GM18951 (cell line): ENCODE measurements around the gene PCDH15.

Source experiments
- POLR2A ChIP-seq: IDR thresholded peaks from 4 replicates; pipeline ENCODE4 v1.6.1; 2011; ENCODE audit warnings: mild to moderate bottlenecking; ENCODE audit not compliant: insufficient read length, insufficient read depth; ENCODE audit errors: extremely low read depth
- in situ Hi-C: fragments of 300-500 bp; cut with MboI; formaldehyde crosslinking; loops from one replicate; pipeline ENCODE4 v1.12.0; 2022; ENCODE audit warnings: low sequenced_read_pairs, mixed read lengths, inconsistent platforms; ENCODE audit not compliant: unreplicated experiment

Gene PCDH15

GRCh38 chr10:54772468-54773122 lies 28.4 kb downstream of the PCDH15 start:
- in situ Hi-C loops, result no loop called here
- no peak for TF ChIP-seq POLR2A

DNA sequence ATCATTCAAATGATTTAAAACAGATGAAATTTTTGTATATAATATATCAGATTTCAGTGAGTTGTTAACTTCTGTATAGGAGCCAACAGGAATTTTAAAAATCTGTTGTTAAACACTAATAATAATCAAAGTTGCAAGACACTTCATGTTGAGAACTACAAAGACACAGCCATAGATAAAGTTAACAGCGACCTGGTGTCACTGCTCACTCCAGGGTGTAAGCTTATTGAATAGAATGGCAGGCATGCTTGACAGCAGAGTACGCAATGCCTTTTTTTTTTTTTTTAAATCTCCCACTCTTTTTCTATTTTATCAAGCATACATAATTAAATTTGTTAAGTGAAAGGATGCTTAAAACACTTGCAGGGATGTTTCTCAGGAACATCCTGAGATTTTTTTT lies 32.0 kb downstream of the PCDH15 start:
- in situ Hi-C loops, result no loop called here
- no peak for TF ChIP-seq POLR2A

GRCh38 chr10:54758791-54759190 lies 42.2 kb downstream of the PCDH15 start:
- TF ChIP-seq POLR2A, result no peak
- in situ Hi-C loops, result no loop called here

- in situ Hi-C loops, result no loop called here
These were observed 51.4 kb downstream of the PCDH15 start for GRCh38 chr10:54749623-54750022.

GRCh38 chr10:54745436-54745835 lies 55.6 kb downstream of the PCDH15 start:
- TF ChIP-seq POLR2A, result no peak
- in situ Hi-C loops, result no loop called here

More at GRCh38 chr10:54749623-54750022, 51.4 kb downstream of the PCDH15 start:
- TF ChIP-seq POLR2A, result no peak

DNA sequence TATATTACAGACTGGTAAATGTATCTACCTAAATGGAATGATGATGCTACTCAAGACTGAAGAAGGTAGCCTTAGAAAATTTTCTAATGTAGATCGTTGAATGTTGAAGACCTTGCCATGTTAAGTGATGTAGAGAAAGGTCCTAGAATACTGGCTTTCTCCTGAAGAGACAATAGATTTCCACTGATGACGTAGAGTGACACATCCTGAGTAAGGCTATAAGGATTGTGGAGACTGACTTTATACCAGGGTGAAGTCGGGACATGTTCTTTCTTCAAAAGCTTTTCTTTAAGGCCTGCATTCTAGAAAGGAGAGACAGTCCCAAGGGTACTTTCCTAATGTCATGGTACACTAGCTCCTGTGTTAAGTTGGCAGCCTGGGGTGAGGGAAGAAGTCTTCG lies 58.6 kb downstream of the PCDH15 start:
- no peak for TF ChIP-seq POLR2A
- in situ Hi-C loops, result no loop called here

DNA sequence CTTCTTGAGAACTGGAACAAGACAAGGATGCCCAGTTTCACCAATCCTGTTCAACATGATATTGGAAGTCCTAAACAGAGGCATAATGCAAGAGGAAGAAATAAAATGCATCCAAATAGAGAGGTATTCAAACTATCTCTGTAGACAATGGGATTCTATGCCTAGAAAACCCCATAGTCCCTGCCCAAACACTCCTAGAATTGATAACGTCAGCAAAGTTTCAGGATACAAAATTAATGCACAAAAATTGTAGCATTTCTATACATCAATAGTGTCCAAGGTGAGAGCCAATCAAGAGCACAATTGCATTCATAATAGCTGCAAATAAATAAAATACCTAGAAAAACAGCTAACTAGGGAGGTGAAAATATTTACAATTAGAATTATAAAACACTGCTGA lies 72.5 kb downstream of the PCDH15 start:
- in situ Hi-C loops, result no loop called here
- TF ChIP-seq POLR2A, result no peak

DNA sequence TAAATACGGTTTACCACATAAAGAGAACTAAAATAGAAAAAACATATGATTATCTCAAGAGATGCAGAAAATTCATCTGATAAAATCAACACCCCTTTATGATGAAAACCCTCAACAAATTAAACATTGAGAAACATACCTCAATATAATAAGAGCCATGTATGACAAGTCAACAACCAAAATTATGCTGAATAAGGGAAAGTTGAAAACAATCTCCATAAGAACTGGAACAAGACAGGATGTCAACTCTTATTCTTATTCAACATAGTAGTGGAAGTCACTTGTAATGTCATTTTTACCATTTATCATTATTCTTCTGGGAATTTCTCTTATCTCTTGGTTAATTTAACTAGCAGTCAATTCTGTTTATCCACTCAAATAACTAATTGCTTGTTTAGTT lies 79.0 kb downstream of the PCDH15 start:
- in situ Hi-C loops, result no loop called here
- no peak for TF ChIP-seq POLR2A

DNA sequence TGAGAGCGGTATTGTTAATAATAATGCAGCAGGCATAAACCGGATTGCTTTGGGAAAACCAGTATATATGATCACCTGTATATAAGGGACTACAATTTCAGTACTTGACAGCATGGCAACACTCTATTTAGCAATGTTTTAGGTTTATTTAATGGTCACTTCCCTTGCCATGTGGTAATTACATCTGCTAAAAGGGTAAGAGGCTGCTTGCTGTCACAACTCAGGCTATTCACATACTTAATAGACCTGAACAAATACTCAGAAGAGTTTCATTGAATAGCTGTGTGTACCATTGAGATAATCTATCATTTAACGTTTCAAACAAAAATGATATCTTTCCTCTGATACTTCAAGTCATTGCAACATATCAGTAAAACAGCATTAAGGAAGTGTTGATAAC lies 90.1 kb downstream of the PCDH15 start:
- in situ Hi-C loops, result no loop called here
- TF ChIP-seq POLR2A, result no peak

- TF ChIP-seq POLR2A, result no peak
- in situ Hi-C loops, result no loop called here
These were observed 92.4 kb downstream of the PCDH15 start for GRCh38 chr10:54708591-54708990.

DNA sequence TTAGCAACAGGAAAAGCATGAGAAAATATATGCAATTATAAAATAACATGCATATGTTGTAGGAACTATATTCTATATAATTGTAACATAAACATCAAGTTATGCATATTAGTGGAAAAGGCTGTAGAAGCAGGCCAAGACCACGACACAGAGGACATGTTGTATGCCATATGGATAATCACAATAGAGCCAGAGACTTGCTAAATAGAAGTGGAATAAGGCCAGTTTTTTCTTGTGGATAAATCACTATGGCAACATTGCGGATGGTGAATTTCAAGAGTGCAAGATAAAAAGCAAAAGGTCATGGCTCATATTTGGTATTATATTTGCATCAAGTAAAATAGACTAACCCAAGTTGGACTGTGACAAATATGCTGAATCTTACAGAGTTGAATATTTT lies 93.0 kb downstream of the PCDH15 start:
- in situ Hi-C loops, result no loop called here
- TF ChIP-seq POLR2A, result no peak

GRCh38 chr10:54702583-54703485 lies 98.2 kb downstream of the PCDH15 start:
- no peak for TF ChIP-seq POLR2A
- in situ Hi-C loops, result no loop called here

DNA sequence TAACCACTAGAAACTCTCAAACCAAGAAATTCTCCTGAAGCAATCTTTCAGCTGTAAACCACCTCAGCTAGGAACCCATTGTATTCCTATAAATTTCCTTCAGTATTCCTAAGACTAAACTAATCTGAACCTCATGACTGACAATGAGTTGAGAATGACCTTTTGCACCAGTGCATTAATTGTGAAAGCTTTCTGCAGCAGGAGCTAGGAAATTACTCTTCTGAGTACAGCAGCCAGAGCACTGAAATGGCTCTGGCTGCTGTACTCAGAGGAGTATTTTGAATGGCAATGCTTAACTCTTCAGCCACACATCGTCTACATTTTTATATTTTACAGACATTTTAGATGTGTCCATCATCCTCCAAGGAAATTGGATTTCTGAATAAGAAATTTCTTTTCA lies 109.7 kb downstream of the PCDH15 start:
- in situ Hi-C loops, result no loop called here

DNA sequence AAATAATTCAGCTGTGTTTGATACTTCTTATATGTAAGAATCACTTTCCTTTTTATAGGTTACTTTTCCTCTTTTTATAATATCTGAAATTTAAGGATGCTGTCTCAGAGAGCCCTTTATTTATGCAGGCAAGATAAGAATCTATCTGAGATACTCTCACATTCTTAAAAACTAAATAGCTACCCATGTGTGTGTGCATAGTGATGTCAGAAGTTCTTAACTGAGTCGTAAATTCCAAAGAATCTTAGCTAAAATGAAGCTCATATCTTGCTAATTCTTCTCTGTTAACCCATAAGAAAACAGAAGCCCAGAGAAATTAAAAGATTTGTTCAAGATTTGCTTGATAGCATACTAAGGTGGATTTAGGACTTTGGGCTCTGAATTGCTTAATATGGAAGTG lies 118.5 kb downstream of the PCDH15 start:
- in situ Hi-C loops, result no loop called here
- TF ChIP-seq POLR2A, result no peak

More for the DNA sequence above, 109.7 kb downstream of the PCDH15 start:
- no peak for TF ChIP-seq POLR2A
